SIG-M5 treated with dmso at 0.1 percent for 504 hours (cell line): Measurements from ENCODE around the gene DSG3.

Source experiments
- DNase-seq: peaks from one replicate; lab custom pipeline; 2025; ENCODE audit not compliant: unreplicated experiment; lab: John Stamatoyannopoulos, UW

Gene DSG3

DNA sequence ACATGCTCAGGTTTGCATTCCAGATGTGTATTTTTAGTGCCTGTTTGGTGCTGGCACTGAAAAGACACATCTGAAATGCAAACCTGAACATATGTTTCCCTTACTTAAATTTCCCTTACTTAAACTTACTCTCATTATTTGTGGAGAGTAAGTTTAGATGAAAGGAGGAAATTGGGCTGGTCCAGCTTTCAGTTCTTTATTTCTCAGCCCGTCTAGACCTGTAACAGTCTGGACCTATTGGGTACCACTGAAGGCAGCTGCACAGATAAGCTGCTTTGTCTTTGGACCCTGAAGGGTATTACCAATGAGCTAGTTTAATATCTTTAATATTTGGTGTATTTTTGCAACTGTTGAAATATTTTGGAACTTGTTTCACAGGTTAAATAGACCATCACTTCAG, 17.0 kb upstream of the DSG3 start:
- no peak for DNase-seq

DNA sequence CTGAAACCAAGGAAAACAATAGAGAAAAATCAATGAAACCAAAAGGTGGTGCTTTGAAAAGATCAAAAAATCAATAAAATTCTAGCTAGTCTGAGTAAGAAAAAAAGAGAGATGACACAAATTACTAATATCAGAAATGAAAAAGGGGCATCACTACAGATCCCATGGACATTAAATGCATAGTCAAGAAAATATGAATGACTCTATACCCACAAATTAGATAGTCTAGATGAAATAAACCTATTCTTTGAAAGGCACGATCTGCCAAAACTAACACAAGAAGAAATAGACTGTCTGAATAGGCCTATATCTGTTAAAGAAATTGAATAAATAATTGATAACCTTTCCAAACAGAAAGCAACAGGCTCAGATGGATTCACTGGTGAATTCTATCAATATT, 15.2 kb upstream of the DSG3 start:
- no peak for DNase-seq

DNA sequence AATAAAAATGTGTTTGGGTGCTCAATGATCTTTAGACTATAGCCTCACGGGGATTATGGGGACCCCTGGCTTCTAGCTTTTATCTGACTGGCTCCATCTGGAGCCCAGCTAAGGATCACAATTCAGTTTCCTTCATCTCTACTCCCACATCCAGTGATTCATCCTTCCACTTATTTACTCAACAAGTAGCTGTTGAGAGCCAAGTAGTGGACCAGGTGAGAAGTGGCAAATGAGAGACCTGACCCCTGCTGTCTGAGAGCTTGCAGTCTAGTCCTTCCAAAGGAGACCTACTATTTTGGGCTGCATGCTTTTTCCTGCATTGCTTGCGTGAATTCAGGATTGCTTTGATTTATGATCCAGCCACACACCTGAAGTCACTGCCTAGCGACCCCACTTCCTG, 10.7 kb upstream of the DSG3 start:
- no peak for DNase-seq

DNA sequence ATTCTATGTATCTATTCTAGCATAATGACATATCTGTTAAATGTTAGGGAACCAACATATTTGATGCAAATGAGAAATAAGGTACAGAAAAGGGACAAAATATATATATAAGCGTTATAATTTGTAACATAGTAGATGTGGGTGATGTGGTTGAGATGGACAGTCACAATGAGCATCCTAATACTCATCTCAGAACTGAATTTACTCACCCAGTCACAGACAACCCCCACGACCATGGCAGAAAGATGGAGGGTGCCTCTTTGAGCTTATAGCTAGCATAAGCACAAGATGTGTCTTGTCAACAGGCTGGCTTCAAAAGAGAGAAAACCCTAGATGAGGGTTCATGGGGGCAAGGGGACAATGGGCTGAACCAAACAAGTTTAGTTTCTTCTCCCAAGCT, 9.1 kb upstream of the DSG3 start:
- no peak for DNase-seq

DNA sequence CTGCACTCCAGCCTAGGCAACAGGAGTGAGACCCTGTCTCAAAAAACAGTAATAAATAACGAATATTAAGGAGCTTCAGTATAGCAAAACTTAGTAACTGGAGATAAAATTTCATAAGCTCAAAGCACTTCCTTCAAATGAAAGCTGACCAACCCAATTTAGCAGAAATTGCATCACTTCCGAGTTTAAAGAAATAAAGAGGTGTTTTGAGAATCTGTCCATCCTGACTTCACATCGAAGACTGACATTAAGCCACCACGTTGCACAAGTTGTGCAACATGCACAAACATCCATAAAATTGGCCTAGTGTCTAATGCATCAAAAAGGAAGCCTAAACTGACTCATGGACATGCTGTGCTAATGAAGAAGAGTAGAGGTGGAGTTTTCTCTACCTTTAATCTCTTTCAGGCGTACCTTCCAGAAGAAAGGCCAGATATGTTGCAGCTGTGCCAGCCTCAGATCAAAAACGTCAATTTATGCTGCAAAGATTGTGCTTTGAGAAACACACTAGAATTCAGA, 7.7 kb upstream of the DSG3 start:
- DNase-seq = no peak

DNA sequence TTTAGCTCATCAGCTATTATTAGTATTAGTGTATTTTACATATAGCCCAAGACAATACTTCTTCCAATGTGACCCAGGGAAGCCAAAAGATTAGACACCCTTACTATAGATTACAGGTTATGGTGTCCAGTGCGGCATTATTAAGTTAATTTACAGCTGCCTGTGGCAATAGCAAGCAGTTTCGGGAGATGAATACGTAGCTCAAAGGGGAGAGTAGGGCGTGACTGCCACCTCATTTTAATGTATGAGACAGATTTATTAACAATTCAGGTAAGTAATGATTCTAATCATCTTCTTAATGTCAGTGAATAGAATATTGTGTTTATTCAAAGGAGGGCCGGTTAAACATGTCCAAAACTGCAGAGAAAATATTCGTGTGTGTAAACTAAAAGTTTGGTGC, 6.8 kb upstream of the DSG3 start:
- DNase-seq = no peak

DNA sequence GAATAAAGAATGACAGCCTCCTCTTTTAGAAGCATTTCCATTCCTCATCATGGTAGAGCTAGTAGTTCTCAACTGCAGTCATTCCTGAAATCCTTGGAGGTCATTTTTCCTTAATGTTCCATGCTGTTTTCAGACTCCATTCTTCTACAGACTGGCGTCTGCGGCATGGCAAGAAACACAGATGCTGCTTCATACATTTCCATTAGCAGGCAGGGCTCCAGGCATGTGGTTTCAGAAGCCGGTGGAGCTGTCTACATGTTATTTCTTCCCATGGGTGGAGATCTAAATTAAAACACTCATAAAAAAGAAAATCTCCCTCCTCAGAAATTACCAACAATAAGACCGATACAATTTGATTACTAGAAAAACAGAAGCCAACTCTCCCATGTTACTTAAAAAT, 6.0 kb upstream of the DSG3 start:
- no peak for DNase-seq

DNA sequence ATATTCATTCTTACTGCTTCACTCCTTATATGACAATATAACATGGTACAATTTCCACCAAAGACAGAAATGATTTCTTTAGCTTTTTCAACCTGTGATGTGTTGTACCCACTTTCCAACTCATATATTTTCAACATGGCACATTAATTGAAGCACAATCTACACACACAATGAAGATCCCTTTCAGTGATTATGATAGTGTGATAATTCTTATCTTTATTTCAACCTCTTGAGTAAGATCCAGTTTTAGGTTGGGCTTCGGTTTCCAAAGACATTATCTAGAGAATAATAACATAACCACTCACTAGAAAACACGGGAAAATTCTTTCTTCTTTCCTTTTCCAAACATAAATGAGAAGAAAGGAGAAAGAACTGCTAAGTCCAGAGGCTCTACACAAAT, 3.4 kb upstream of the DSG3 start:
- no peak for DNase-seq

DNA sequence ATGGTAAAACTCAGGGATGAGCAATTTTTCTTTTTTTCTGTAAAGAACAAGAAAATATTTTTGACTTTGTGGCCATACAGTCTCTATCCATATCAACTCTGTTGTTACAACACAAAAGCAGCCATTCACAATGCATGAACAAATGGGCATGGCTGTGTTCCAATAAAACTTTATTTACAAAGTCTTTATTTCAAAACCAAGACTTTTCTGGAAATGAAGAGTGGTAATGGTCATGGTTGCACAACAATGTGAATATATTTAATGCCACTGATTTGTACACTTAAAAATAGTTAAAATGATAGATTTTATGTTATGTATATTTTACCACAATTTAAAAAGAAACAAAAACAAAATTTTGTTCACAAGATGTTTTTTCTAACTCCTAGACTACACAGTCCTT, 1.6 kb upstream of the DSG3 start:
- no peak for DNase-seq

DNA sequence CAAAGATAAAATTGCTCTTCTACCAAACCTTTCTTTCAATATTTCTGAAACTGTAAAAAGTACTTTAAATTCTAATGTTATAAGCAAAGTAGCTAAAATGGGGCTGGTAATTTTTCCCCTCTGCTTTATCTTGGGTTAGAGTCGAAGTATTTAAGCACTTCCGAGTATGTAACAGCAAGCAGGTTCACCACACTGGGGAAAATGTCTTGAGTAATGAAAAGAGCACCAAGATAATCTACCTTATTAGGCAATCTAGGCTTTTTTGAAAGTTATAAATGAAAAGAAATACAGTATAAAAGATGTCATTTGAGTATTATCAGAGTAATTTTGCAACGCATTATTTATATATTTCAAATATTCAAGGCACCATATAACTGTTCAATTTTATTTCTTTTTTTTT, 687 bp upstream of the DSG3 start:
- DNase-seq = no peak

DNA sequence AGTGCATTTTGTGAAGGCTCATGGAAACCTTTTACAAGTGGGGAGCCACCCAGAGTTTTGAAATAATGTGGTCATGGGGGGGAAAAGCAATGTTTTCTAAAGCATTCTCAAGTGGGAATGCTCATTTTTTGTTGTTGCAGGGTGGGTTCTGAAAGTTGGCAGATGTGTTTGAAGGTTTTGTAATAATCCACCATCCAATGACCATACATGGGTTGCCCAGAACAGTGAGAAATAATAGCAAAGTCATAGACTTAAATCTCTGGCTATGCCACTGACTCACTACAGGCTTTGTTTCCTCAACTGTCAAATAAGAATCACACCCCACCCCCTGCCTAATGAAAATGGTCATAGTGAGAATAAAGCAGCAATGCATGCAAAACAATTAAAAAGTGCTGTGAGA, 2.9 kb downstream of the DSG3 start:
- DNase-seq = no peak

DNA sequence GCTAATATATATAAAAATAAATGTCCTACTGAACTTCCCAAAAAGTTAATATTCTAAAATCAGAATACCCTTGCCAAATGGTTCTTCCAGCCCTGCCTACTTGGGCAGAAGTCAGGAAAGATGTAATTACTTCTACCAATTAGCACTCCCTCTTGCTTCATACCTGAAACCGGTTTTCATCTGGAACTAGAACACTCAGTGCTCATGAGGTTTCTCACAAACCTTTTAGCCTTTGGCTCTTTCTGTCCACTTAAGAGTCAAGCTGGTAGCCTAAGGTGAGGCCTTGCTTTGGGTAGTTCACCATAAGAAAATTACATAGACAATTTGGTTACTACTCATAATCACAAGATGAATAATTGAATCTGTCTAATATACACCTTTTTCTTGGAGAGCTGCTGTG, 4.1 kb downstream of the DSG3 start:
- DNase-seq = no peak

DNA sequence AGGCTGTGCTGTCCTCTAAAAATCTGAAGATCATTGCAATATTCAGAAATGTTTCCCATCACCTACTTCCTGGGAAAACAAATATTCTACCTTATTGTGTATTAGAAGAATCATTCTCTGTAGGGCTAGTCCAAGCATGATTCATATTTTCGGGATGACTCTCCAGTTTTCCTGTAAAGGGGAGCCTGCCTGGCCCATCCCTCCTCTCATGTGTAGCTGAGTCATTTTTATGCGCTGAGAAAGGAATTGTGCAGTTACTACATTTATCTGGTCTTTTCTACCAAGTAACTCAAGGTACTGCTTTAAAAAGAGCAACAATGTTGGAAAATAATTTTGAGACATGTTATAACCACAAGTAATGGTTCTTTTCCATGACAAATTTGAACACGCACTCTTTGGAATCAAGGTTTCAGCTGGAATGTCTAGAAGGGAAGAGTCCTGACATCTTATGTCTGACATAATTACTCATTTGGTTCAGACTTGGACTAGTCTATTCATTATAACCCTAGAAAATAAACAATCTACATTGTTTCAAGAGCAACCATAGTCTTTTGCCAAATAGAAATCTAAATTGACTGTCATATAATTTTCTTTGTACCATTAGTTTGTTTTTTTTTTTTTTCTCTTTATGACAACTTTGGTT, 6.6 kb downstream of the DSG3 start:
- DNase-seq = no peak

DNA sequence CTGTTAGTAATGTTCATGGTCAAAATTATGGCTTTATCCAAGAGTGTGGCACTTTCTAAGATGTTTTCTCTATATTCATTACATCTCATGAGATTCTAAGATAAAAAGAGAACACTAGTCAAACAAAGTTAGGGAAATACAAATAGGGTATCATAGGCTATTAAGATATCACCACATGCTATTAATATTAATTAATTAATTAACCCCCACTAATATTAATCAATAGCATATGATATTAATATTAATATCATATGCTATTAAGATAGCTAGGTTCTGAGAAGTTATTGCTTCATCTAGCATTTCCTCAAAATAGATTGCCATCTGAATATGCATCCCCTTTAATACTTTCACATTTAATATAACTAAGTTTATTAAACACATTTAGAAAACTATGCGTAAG, 22.1 kb downstream of the DSG3 start:
- DNase-seq = no peak

DNA sequence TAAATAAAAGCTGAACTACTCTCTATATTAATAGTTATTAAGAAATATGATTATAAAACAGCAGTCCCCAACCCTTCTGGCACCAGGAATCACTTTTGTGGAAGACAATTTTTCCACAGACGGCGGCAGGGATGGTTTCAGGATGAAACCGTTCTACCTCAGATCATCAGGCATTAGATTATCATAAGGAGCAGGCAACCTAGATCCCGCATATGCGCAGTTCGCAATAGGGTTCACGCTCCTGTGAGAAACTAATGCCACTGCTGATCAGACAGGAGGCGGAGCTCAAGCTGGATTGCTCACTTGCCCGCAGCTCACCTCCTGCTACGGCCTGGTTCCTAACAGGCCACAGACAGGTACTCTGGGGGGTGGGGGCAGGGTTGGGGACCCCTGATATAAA, 31.1 kb downstream of the DSG3 start:
- no peak for DNase-seq

DNA sequence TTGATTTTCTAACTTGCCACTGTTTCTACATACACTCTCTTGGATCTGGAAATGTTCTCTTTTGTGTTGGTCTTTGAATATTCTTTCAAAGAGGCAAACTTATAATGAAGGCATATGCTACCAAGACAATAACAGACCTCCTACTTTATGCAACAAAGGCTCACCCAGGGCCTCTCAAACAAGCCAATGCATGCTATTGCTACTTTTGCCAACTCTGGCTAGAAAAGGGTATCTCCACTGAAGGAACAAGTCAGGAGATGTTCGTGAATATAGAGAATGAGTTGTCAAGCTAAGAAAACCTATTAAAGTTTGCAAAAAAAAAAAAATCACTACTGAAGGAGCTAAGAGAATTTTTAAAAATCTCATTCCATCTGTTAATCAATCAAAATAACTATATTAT, 34.5 kb downstream of the DSG3 start:
- no peak for DNase-seq

DNA sequence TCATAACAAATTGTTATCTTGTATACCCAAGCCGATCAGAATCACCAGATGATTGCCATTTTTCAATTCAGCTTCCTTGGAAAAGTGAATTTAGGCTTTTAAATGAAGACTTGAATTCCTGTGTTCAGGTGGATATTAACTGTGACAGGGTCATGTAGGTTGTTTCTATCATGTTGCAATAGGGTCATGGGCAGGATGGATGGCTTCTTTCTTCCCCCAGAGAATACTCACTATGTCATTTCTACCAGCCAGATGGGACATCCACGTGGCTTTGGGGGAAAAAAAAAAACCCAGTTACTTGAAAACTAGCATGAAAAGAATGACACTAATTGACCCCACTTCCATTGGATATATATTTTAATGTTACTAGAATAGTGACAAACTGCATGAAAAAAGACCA, 35.9 kb downstream of the DSG3 start:
- DNase-seq = no peak

DNA sequence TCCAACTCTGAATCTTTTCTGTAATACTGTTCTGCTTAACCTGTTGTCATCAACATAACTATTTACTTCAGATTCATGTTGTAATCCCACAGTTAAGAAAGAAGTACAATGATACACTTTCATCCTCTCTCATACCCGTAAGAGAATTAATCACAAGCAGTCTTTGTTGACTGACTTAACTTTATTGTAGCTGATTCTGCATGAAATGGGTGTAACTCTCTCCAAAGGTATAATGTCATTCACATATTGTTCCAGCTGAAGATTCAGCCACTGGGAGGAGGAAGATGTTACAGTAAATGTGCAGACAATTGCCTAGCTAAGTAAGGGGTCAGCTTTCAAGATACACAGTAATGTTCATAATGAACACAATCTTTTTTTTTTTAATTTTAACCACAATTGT, 36.9 kb downstream of the DSG3 start:
- DNase-seq = no peak

DNA sequence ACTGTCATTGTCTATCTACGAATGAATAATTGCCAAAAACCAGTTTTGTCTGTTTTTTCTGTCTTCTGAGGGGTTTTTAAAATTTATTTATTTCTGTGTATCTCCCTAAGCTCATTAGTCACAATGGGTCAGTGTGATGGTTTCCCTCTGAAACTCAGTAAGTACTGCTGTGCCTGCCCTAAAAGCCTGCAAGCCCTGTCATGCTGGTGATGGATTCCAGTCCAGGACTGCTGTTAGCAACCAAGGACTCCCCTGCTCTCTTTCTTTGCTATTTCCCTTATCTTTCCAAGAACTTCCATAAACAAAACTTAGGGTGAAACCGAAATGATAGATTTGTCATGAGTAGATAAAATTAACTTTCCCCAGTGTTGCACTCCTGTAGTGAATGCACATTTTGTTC, 38.6 kb downstream of the DSG3 start:
- no peak for DNase-seq

DNA sequence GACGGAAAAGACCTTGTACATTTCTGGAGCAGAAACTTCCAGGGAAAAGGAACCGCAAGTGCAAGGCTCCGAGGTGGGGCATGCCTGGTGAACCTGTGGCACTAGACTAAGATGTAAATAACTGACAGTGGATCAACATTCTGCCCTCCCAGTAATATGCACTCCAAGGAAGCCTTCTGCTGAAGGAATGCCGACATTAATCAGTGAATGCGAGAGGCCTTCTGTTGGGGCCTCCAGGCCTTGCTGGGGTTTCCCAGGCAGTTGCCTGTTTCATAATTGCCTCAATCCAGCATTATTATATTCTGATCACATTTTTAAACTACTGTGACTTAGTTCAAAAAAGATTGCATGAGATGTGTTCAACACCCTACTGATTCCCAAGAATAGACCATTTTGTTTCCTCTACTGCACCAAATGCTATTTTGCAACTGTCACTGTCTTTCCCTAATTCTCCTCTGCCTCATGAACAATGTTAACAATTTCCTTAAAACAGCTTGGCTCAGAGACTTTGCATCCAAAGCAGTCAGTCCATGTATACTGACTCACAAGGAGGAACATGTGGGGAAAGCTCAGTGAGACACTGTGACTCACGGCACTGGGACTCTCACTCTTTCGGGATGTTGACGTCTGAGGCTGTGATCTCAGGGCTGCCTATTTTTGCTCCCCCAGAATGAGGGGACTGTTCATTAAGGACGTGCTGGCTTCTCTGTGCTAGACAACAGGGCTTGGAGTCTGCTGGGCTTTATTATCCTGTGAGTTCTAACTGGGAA, 39.9 kb downstream of the DSG3 start:
- DNase-seq = no peak

DNA sequence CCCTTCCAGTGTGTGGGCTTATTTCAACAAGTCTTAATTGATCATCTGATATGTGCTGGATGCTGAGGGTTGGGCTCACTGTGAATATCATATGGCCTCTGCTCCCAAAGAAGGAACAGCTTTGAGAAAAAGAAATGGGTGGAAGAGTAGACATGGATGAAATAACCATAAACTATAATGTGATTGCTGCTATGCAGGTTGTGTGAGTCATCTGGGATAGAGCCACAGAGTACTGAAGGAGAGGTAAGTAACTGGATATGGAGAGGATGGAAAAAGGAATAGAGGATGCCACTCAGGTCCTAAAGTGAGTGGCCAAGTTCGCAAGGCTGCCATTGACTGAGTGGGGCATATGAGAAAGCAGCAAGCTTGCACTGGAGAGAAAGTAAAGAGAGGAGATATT, 41.8 kb downstream of the DSG3 start:
- DNase-seq = no peak

DNA sequence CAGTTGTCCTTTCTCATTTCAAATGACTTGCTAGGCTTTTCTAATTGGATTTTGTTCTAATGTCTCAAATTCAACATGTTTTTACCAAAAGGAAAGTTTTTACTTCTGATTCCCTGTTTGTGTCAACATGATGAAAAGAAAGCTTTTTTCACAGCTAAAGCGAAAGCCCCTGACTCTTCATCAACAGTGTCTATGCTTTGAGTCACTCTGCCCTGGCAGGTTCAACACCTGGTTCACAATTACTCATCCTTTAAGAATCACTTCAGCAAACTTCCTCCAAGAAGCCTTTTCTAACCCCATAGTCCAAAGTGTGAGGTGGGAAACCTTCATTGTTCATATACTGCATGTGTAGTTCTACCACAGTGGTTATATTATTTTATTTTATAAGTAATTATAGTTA, 42.8 kb downstream of the DSG3 start:
- no peak for DNase-seq

DNA sequence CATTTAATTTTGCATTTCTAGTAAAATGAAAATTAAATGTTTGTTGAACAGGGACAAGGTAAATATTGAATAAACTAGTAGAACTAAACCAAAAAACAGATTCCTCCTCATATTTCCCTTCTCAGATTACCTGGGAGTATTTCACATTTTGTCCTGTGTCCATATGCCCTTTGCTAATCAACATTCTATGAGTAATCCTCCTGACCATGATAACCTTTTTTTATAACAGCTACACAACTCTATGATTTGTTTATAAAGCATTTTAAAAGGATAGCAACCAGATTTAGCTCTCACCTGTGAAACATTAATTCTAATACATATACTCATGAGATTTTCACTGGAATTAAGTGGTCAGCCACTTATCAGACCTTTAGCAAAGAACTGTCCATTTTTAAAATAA, 43.3 kb downstream of the DSG3 start:
- DNase-seq = no peak
